GM21447 (cell line): ENCODE data around the gene CORIN.
"Not testable (repeated sequence)": the region's sequence is repeated elsewhere in the genome, so short reads cannot be mapped to it uniquely, and the experiment has no call there.

ENCODE experiments used
- ATAC-seq: cut with Tn5 transposase; IDR thresholded peaks from one replicate; pipeline ENCODE4 v1.9.1; 2021; ENCODE audit not compliant: unreplicated experiment

CORIN gene

DNA sequence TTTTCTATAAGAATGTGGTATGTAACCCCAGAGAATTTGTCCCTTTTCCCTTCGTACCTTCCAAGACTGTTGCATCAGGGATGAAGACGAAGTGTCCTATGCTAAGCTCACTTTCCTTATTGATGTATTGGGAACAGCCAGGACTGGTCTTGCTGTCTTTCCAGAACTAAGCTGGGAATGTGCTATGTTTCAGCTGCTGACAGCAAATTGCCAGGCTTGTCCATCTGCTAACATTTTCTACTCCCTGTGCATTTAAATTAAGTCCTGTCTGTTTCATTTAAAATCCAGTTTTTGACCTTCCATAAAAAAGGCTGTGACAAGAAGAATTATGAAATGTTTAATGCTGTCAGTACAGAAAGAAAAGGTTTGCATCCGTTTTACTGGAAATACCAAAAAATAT is 264.9 kb downstream of the CORIN start:
- no peak for ATAC-seq

DNA sequence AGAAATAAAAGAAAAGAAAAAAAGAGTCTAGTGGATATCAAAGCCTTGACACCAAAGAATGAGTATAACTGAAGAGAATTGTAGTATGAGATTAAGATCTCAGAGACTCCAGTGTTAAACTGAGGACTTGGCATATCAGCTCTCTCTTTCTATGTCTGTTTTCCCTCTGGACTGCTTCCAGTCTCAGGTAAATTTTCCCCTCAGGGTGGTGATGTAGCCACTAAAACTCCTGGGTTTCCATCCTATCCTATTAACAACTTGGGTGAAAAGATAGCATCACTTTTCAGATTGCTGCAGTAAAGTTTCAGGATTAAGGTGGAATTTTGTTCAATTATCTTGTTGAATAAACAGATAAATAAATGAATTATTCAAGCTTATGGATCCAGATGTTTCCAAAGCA is 267.1 kb downstream of the CORIN start:
- ATAC-seq = no peak

DNA sequence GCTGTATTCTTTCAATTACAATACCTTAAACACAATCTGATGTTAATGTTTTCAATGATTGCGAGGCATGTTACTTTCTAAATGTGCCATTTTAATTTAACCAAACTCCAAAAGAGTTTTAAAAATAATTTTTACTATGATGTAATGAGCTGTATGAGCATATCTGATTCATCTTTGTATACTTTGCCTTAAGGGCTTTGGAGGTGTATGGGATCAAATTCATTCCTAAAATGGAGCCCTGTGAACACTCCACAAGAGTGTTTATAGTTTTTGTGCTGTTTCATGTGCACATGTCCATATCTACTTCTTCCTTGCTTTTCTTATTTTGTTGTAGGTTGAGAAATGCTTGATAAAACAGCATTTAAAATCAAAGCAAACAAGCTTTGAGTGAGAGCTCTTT is 270.4 kb downstream of the CORIN start:
- no peak for ATAC-seq

DNA sequence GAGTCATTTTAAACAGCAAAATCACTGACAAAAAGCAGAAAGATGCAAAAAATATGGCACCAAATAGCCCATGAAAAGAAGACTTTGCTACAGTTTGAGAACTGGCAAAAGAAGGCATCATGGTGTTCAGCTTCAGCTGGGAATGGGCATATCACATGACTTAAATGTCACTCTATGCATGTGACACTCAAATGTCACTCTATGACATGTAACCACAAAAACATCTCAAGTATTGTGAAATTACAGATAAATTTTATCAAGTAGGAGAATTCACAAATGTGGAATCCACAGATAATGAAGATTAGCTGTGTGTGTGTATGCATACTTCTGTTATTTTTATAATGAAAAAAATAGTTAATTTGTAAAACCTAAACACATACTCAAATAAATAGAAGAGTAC is 270.9 kb downstream of the CORIN start:
- no peak for ATAC-seq

DNA sequence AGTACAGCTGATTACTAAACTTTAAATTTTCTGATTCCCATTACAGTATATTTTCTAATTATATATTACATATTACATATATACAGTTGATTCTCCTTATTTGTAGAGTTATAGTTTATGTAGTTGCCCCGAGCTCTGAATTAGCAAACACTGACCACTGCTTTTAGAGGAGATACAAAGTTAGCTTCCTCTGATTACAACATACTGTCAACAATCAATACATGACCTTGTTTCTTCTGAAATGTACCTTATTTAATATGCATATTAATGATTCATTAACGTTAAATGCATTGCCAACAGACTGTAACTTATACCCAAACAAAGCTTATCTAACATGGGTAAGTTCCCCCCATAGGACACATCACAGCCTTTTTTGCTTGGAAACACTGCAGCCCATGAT is 271.3 kb downstream of the CORIN start:
- ATAC-seq = no peak

DNA sequence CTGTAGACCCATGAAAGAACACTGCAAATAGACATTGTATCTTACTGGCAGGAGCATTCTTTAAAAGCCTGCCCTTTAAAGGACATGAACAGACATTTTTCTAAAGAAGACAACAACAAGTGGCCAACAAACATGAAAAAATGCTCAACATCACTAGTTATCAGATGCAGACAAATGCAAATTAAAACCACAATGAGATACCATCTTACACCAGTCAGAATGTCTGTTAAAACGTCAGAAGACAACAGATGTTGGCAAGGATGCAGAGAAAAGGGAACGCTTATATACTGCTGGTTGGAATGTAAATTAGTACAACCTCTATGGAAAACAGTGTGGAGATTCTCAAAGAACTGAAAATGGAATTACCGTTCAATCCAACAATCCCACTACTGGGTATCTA is 275.6 kb downstream of the CORIN start:
- no peak for ATAC-seq

DNA sequence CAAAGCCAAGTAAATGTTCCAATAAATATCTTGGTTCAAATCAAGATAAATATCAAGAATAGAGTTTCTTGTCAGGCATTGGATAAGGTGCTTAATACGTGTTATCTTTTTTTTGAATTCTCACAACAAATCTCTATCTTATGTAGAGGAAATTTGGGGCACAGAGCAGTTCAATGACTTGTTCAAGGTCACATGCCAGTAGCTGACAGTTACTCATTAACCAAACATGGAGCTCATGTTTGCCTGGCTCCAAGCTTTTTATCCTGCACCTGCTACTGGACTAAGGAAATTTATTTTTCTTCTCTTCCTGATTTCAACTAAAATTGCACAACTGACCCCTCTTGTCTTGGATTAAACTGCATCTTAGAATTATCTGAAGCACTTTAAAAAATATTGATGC is 276.5 kb downstream of the CORIN start:
- no peak for ATAC-seq

DNA sequence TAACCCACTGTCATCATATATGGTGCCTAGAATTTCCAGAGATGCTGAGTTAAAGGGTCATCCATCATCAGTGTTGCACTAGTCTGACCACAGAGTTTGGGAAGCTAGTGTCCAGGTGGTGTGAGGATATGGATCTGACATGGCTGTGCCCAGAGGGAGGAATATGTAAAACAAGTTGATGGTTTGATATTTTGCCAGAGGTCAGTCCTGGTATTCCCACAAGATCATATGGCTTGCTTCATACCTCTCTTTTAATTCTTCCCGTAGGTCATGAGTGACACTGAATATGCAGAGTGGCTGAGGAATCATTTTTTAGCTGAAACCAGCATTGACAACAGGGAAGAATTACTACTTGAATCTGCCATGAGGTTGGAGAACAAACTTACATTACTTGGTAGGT is 277.2 kb downstream of the CORIN start:
- no peak for ATAC-seq

DNA sequence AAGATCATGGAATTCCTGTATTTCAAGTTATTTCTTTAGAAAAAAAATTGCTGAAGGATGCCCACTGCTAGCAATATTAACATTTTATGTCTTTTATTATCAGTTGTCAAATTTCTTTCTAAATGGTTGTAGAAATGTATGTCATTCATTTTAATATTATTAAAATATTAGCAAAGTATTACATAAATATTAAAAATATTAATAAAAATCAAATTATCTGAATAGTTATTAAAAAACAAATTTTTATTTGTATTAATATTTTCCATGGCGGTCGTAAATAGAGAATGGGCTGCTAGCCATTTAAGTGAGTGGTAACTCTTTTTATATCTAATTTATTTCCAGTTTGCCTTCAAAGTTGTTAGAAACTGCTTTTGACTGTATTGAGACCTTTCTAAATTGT is 280.6 kb downstream of the CORIN start:
- ATAC-seq = no peak

DNA sequence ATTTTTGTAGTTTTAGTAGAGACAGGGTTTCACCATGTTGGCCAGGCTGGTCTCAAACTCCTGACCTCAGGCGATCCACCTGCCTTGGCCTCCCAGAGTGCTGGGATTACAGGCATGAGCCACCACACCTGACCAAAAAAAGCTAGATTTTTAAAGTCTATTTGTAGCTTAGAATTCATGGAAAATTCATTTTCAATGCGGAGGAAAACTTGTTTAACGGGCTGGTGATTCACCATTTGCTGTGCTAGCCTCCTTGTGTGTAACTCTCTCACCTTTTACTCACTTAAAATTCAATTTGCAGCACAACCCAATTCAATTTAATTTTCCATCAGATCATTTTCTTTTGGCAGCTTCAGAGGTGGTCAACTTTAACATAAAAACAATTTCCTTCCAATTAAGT is 281.9 kb downstream of the CORIN start:
- not testable (repeated sequence) for ATAC-seq

DNA sequence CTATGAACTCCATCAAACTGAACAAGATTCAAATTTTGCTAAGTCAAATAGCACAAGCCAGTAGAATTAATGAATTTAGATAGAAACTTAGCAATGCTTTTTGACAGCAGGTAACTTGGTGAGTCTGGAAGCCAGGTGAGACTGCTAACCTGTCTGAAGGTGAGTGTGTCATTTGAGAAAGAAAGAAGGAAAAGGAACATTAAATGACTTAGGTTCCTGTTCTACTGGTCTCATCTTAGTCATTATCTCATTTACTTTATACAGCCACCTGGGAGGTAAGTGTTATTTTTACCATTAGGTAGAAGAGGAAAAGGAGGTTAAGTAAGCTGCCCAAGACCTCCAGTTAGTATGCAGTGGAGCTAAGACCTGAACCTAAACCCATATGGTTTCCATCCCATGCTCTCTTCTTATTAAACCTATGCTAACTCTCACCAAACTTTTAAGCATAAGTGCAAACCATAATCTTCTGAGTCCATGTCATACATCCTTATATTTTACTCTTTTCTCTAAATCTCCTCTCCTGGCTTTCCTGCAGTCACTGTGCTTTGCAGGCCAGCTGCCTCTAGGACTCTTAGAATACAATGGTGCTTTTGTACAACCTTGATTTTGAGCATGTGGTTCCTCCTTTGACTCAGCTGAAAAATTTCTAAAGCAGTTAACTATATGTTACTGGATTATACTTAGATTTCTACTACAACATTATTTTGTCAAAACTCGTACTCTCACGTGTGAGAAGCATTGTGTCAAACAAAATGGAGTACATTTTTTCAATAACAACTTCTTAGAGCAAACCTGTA is 284.3 kb downstream of the CORIN start:
- no peak for ATAC-seq

DNA sequence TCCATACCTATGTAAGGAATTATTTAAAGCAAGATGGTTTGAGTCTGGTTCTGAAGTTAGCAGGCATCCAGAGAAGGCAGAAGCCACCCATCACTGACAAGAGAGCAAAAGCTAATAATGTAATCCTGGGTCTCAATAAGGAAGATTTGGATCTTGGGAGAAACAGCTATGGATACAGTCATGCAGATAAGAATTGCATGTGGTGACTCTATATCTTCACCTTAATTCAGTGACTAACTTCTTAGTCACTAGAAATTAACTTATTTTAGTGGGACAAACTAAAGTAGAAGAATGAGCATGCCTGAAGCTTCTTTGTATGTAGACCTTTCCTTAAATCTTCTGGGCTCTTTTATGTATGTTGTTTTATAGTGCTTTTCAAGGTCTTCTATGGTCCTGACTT is 286.2 kb downstream of the CORIN start:
- ATAC-seq = no peak

DNA sequence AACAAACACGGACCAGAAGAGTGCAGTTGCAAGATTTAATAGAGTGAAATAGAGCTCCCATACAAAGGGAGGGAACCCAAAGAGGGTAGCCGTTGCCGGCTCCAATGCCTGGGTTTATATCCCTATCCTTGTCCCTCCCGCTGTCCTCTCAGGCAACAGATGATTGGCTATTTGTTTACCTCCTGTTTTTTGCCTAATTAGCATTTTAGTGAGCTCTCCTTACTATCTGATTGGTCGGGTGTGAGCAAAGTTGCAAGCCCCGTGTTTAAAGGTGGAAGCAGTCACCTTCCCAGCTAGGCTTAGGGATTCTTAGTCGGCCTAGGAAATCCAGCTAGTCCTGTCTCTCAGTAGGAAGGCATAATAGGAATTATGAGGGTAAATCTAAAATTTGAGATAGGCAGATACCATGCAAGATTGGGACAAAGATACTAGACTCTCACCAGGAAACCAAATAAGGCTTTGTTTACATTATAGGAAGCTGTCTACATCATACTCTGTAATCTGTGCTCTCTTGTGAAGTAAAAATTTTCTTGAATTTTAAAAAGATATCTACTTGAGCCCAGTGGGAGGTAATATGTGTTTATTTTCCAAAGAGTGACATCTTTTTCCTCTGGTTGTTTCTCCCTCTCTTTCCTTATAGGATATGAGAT is 286.8 kb downstream of the CORIN start:
- no peak for ATAC-seq

DNA sequence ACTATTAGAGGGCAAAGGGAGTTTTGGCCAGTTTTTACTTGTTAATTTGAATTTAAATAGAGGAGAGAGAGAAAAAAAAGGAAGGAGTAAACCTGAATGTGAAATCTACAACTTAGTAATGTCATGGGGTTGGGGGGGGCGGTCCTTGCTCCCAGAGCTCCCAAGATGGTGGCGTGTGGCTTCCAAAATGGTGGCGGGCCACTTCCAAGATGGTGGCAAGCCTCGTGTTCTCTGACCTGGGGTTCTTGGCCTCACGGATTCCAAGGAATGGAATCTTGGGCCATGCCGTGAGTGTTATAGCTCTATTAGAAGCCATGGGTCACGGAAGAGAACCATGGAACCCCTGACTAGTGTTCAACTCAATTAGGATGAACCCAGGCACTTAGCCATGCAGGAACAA is 287.5 kb downstream of the CORIN start:
- not testable (repeated sequence) for ATAC-seq
